HAP-1 (cell line): ENCODE data around the gene SYCP2.

Experiments used
- DNase-seq, 2 experiments: peaks; one replicate each; pipeline ENCODE4 v3.0.0-alpha.2; 2016 to 2020; ENCODE audit warnings: low spot score in 2 of 2
- H3K27me3 ChIP-seq: fragments of 250-450 bp; sonication (Bioruptor Pico); 2 replicates; pipeline ENCODE4 v1.5.1; 2020; ENCODE audit warnings: low read depth, mild to moderate bottlenecking, moderate library complexity
- H3K36me3 ChIP-seq: fragments of 250-450 bp; sonication (Bioruptor Pico); replicated peaks from 2 replicates; pipeline ENCODE4 v1.5.1; 2020; ENCODE audit warnings: mild to moderate bottlenecking
- H3K4me1 ChIP-seq: fragments of 250-450 bp; sonication (Bioruptor Pico); 2 replicates; pipeline ENCODE4 v1.5.1; 2020; ENCODE audit warnings: mild to moderate bottlenecking
- H3K4me3 ChIP-seq: fragments of 250-450 bp; sonication (Bioruptor Pico); 2 replicates; pipeline ENCODE4 v1.5.1; 2020; ENCODE audit warnings: mild to moderate bottlenecking, moderate library complexity
- H3K9me3 ChIP-seq: fragments of 250-450 bp; sonication (Bioruptor Pico); 2 replicates; pipeline ENCODE4 v1.5.1; 2020; ENCODE audit warnings: mild to moderate bottlenecking, moderate library complexity
- in situ Hi-C: fragments of 300-500 bp; cut with MboI; formaldehyde crosslinking; loops from 3 replicates; pipeline ENCODE4 v1.14.3; 2020; ENCODE audit warnings: low sequenced_read_pairs, inconsistent platforms, mixed read lengths

SYCP2 gene

DNA sequence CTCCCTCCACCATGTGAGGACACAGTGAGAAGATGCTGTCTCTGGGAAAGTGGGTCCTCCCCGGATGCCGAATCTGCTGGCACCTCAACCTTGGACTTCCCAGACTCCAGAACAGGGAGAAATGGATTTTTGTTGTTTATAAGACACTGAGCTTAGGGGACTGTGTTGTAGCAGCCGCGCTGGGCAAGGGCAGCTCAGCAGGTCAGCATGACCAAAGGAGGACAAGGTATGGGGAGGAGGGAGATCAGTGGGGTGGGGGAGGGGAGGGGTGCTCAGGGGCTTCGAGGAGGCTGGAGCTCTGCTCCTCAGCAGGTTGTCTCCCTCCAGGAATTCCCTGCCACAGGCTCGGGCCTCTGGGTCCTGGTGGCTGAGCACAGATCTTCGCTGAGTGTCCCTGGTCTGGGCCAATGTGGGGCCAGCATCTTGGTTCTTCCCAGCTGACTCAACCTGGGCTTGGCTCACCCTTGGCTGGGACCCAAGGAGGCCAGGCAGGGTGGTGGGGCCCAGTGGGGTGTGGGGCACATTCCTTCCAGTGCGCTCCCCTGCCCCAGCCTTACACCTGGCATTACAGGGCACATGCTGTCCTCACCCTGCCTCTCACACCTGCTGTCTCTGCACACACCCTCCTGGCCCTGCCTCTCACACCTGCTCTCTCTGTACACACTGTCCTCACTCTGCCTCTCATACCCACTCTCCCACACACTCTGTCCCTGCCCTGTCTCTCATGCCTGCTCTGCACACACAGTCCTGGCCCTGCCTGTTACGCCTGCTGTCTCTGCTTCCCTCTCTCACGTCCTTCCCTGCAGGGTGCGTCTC is 107.3 kb downstream of the SYCP2 start:
- Histone ChIP-seq H3K27me3 (no peaks in the 10 kb centered on the region), H3K36me3 (no peaks in the 10 kb centered on the region), H3K4me3 (no peak overlapping the region), H3K4me1 (no peaks in the 10 kb centered on the region), H3K9me3 (no peaks in the 10 kb centered on the region)
- no peak for DNase-seq
- in situ Hi-C loops: no loop called here

DNA sequence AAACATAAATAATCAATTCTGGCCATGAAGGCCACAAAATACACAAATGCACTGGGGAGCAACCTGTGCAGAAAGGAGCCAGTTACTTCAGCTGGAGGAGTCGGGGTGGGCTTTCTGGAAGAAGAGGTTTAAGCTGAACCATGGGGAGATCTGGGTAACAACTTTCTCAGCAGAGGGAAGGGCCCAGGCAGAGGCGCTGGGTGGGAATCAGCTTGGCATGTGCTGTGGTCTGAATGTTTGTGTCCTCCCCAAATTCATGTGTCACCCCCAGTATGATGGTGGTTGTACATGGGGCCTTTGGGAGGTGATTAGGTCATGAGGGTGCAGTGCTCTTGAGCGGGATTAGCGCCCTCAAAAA is 107.9 kb downstream of the SYCP2 start:
- DNase-seq: no peak
- Histone ChIP-seq H3K27me3 (no peaks in the 10 kb centered on the region), H3K4me3 (no peak overlapping the region), H3K4me1 (no peaks in the 10 kb centered on the region), H3K9me3 (no peaks in the 10 kb centered on the region), H3K36me3 (no peaks in the 10 kb centered on the region)
- in situ Hi-C loops: no loop called here

DNA sequence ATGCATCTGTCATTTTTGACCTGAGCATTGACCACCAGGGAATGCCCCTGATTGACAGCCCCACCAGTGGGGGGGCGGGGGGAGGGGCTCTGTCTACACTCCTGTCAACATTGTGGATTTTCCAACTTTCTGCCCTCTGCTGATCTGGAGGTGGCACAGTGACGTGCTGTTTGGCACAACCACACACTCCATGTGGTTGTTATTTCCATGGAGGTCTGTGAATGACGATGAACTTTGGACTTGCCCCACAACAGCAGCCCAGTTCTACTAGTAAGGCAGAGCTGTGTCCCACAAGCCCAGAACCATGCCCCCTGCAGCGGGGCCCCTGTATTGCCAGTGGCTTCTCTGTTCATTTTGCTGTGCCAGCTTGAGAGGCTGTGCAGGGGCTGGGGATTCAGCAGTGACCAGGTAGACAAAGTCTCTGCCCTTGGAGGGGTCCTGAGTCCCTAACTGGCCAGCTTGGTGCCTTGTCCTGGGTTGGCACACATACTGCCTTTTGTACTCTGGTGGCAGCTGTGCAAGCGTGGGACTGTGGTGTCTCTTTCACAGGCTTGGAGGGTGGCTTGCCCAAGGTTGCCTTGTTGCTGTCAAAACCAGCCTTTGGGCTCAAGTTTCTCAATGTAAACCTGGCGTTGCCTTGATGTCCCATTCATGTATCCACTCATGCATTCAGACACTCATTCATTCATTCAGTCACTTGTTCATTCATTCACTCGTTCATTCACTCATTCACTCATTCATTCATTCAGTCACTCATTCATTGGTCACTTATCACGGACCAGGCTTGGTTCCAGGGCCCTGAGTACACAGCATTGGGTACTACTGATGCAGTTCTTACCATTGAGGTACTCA is 108.5 kb downstream of the SYCP2 start:
- H3K9me3 ChIP-seq: no peaks in the 10 kb centered on the region
- H3K27me3 ChIP-seq: no peaks in the 10 kb centered on the region
- no peak overlapping the region for H3K4me3 ChIP-seq
- H3K4me1 ChIP-seq: no peaks in the 10 kb centered on the region
- no peak for DNase-seq
- H3K36me3 ChIP-seq: no peaks in the 10 kb centered on the region
- in situ Hi-C loops: no loop called here

DNA sequence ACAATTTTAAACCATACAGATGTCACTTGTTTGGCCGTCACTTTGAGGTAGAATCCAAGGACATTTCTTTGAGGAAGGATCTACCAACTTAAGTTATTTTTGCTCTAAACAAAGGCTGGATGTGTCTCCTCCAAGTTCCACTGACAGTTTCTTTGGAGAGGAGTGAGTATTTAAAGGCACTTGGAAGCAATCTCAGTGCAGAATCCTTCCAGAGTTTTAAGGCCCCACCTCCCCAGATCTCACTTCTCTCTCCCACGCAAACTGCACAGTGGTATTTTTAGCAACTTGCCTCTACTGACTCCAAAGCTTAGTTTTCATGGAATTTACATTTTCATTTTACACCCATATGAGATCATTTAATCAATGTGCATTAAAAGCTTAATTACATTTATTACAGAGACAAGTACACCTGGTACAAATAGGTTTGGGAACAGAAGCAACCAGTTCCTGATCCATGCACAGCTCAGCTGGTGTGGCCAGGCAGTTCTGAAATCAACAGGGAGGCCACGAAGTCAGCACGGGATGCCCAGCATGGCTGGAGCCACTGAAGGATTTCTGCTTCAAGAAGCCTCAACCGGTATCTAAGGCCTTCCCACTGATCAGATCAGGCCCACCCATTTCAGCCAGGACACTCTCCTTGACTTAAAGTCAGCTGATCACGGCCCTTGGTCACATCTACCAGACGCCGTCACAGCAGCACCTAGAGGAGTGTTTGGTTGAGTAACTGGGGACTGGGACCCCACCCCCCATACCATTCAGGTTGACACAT is 109.8 kb downstream of the SYCP2 start:
- no peaks in the 10 kb centered on the region for H3K27me3 ChIP-seq
- no peaks in the 10 kb centered on the region for H3K9me3 ChIP-seq
- no peaks in the 10 kb centered on the region for H3K36me3 ChIP-seq
- H3K4me3 ChIP-seq: no peak overlapping the region
- DNase-seq: no peak
- in situ Hi-C loops: no loop called here
- H3K4me1 ChIP-seq: no peaks in the 10 kb centered on the region

DNA sequence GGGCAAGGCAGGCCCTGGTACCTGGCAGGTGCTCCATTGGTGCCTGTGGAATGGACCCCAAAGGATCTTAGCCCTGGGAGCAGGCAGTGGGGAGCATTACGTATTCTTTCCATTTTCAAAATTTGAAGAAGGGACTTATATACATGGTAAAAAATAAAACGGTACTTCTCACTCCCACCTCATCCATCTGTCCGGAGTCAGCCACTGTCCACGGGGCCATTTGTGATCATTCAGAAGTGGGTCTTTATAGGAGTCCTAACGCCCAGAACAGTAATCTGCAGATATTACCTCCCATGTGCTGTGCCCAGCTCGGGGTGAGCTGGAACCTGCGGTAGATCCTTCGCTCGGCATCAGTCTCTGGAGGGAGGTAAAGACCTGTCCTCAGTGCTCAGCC is 110.4 kb downstream of the SYCP2 start:
- DNase-seq: no peak

DNA sequence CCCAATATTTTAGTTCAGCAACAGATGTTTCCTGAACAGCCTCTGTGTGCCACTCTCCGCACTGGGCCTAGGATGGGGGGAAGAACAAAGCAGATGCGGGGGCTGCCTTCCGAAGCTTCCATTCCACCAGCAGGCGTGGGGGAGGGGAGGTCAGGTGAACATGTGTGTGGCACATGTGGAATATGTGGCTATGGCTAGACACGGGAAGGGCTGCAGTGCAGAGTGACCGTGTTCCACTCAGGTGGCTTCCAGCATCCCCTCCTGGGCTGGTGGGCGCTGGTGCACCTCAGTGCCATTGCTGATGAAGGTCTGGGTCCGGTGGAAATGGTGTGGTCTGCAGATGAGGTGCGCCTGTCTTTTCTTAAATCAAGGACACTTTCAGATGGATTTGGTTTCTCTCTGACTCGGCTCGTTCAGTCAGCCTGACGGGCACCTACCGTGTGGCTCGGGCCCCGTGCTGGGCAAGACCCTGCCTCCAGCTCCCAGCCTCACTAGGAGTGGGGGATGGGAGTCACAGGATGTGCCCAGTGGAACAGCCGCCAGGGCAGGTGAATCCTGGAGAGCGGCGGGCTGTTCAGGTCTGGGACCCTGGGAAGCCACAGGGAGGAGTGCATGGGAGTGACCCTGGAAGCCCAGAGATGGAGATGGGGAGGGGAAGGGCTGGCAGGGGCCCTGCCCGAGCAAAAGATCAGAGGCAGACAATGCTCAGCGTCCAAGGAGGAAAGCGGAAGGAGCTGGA is 111.0 kb downstream of the SYCP2 start:
- in situ Hi-C loops: no loop called here
- H3K27me3 ChIP-seq: no peaks in the 10 kb centered on the region

More for the DNA sequence above, 110.4 kb downstream of the SYCP2 start:
- in situ Hi-C loops: no loop called here
- no peaks in the 10 kb centered on the region for H3K36me3 ChIP-seq
- H3K4me1 ChIP-seq: no peaks in the 10 kb centered on the region
- H3K9me3 ChIP-seq: no peaks in the 10 kb centered on the region
- no peaks in the 10 kb centered on the region for H3K27me3 ChIP-seq
- H3K4me3 ChIP-seq: no peak overlapping the region

DNA sequence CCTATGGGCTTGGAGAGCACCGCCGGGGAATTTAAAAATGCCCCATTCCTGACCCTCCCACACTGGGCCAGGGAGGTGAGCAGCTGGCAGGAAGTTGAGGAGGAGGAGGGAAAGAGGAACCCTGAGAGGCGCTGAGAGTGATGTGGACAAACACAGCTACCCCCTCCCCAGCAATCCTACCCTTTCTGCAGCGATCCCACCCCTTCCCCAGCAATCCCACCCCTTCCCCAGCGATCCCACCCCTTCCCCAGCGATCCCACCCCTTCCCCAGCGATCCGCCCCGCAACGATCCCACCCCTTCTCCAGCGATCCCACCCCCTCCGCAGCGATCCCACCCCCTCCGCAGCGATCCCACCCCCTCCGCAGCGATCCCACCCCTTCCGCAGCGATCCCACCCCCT is 111.6 kb downstream of the SYCP2 start:
- DNase-seq: no peak
- in situ Hi-C loops: no loop called here
- Histone ChIP-seq H3K4me1 (no peaks in the 10 kb centered on the region), H3K27me3 (no peaks in the 10 kb centered on the region), H3K9me3 (no peaks in the 10 kb centered on the region), H3K4me3 (no peak overlapping the region), H3K36me3 (no peaks in the 10 kb centered on the region)

More for the DNA sequence above, 111.0 kb downstream of the SYCP2 start:
- DNase-seq: no peak
- Histone ChIP-seq H3K36me3 (no peaks in the 10 kb centered on the region), H3K4me3 (no peak overlapping the region), H3K9me3 (no peaks in the 10 kb centered on the region), H3K4me1 (no peaks in the 10 kb centered on the region)

DNA sequence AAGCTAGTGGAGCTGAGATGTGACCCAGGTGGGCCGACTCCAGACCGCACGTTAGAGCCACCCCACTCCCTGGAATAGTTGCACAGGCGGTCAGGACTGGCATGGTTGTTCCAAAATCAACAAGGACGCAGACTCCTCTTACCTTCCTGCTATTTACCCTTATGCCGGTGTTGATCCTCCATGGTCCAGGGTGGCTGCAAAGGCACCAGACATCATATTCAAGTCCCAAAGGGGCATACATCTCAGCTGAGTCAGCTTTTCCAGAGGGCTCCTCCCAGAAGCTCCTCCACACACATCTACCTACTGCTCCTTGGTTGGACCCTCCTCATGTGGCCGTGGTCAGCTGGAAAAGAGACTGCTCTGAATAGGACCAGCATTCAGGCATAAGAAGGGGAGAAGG is 112.2 kb downstream of the SYCP2 start:
- no peak for DNase-seq
- Histone ChIP-seq H3K36me3 (no peaks in the 10 kb centered on the region), H3K27me3 (no peaks in the 10 kb centered on the region), H3K9me3 (no peaks in the 10 kb centered on the region), H3K4me1 (no peaks in the 10 kb centered on the region), H3K4me3 (no peak overlapping the region)
- in situ Hi-C loops: no loop called here

DNA sequence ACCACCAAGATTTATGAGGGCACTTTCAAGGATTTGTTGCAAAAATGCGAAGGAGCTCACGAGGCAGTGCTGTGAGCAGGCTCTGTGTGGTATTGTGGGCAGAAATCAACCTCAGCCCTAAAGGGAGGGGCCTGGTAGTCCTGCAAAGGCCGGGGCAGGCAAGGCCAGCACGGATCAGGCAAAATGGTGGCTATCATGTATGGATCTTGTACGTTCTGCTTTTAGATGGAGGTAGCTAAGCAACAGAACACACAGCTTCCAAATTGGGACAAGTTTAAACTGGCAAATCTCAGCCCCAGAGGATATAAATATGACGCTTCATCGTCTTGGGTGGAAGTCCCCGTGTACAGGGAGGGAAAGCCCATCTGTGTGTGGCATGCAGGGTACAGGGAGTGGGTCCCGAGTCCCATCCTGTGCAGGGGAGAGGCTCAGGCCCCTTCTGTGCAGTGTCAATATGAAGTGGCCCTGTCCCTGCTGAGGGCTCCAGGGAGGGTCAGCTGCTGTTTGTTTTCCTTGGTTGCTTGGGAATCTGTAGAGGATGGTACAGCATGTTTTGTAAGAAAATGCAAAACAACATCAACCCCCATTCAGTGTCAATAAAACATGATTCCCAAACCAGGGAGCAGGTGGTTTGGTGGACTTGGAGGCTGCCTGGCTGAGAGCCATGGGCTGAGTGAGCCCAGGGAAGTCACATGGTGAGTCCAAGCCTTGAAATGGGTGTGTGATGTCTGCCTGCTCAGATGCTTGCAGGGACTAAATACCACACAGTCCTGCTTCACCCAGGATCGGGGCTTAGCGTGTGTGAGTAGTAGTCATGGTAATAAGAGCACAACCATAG is 113.0 kb downstream of the SYCP2 start:
- Histone ChIP-seq H3K4me3 (no peak overlapping the region), H3K27me3 (no peaks in the 10 kb centered on the region), H3K9me3 (no peaks in the 10 kb centered on the region), H3K4me1 (no peaks in the 10 kb centered on the region), H3K36me3 (no peaks in the 10 kb centered on the region)
- DNase-seq: no peak
- in situ Hi-C loops: no loop called here

DNA sequence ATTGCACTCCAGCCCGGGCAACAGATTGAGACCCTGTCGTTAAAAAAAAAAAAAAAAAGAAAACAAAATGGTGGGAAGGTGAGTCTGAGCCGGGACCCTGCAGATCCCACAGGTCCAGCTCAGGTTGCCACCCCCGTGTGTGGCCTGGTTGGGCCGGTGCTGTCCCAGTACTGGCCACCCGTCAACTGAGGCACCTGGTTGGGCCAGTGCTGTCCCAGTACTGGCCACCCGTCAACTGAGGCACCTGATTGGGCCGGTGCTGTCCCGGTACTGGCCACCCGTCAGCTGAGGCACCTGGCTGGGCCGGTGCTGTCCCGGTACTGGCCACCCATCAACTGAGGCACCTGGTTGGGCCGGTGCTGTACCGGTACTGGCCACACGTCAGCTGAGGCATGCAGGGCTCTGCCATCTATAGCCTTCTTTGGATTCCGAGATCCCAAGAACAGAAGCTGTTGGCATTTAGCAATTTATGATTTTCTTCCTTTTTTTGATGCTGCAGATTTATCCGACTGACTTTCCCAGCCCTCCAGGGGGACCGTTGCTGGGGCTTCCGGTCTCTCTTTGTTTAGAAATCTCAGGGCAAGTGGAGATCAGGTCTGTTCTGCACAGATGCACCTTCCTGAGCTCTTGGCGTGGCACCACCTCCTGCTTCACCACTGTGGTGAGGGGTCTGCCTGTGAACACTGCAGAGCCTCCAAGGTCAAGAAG is 113.8 kb downstream of the SYCP2 start:
- Histone ChIP-seq H3K27me3 (no peaks in the 10 kb centered on the region), H3K36me3 (no peaks in the 10 kb centered on the region), H3K4me3 (no peak overlapping the region), H3K4me1 (no peaks in the 10 kb centered on the region), H3K9me3 (no peaks in the 10 kb centered on the region)
- DNase-seq: no peak
- in situ Hi-C loops: no loop called here

DNA sequence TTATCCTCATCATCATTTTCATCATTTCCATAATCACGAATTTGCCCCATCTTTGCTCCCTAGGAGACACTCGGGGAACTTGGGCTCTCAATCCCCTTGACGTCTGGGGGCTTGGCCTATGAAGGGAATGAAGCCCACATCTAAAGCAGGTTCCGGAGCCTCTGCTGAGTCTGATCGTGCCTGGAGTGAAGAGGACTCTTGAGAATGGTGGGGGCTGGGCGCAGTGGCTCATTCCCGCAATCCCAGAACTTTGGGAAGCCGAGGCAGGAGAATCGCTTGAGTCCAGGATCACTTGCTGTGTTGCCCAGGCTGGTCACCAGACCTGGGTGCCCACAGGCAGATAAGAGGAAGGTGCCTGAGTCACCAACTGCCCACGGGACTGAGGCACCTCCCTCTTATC is 114.5 kb downstream of the SYCP2 start:
- no peaks in the 10 kb centered on the region for H3K4me1 ChIP-seq
- H3K4me3 ChIP-seq: no peak overlapping the region
- no peaks in the 10 kb centered on the region for H3K36me3 ChIP-seq
- in situ Hi-C loops: no loop called here
- DNase-seq: no peak
- no peaks in the 10 kb centered on the region for H3K9me3 ChIP-seq
- H3K27me3 ChIP-seq: no peaks in the 10 kb centered on the region

DNA sequence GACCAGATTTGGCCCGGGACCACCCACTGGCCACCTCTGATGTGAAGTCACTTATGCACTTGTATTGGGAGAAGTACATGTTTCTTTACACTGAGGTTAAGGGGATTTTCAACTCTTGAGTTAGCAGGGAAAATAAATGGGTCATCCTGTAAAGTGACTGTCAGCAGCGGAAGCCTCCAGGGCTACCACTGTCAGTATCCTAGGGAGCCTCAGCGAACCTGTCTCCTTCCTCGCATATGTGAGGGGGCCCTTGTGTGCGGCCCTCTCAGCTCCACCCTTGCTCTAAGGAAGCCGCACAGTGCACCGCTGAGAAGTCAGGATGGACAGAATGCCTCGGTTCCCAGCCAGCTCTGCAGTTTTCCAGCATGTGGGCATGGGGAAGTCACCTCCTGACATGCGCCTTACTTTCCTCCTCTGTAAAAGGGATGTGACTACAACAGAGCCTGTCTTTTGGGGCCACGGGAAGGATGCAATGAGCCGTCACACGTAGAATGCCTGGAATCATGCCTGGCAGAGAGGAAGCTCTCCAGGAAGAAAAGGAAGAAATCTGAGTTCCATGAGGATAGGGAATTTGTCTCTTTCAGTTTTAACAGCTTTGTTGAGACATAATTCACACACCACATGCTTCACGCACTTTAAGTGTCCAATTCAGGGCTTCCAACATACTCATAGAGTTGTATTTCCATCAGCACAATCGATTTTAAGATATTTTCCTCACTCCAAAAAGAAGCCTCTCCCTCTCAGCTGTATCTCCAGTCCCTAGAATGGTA is 115.4 kb downstream of the SYCP2 start:
- Histone ChIP-seq H3K27me3 (no peaks in the 10 kb centered on the region), H3K4me1 (no peaks in the 10 kb centered on the region), H3K9me3 (no peaks in the 10 kb centered on the region), H3K4me3 (no peak overlapping the region), H3K36me3 (no peaks in the 10 kb centered on the region)
- in situ Hi-C loops: no loop called here
- DNase-seq: no peak
